GM18951 (cell line): Measurements from ENCODE around the gene MDK.

Experiments used
- POLR2A ChIP-seq: IDR thresholded peaks from 4 replicates; pipeline ENCODE4 v1.6.1; 2011; ENCODE audit warnings: mild to moderate bottlenecking; ENCODE audit not compliant: insufficient read length, insufficient read depth; ENCODE audit errors: extremely low read depth
- in situ Hi-C: fragments of 300-500 bp; cut with MboI; formaldehyde crosslinking; loops from one replicate; pipeline ENCODE4 v1.12.0; 2022; ENCODE audit warnings: low sequenced_read_pairs, mixed read lengths, inconsistent platforms; ENCODE audit not compliant: unreplicated experiment

The MDK gene, protein sequence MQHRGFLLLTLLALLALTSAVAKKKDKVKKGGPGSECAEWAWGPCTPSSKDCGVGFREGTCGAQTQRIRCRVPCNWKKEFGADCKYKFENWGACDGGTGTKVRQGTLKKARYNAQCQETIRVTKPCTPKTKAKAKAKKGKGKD

DNA sequence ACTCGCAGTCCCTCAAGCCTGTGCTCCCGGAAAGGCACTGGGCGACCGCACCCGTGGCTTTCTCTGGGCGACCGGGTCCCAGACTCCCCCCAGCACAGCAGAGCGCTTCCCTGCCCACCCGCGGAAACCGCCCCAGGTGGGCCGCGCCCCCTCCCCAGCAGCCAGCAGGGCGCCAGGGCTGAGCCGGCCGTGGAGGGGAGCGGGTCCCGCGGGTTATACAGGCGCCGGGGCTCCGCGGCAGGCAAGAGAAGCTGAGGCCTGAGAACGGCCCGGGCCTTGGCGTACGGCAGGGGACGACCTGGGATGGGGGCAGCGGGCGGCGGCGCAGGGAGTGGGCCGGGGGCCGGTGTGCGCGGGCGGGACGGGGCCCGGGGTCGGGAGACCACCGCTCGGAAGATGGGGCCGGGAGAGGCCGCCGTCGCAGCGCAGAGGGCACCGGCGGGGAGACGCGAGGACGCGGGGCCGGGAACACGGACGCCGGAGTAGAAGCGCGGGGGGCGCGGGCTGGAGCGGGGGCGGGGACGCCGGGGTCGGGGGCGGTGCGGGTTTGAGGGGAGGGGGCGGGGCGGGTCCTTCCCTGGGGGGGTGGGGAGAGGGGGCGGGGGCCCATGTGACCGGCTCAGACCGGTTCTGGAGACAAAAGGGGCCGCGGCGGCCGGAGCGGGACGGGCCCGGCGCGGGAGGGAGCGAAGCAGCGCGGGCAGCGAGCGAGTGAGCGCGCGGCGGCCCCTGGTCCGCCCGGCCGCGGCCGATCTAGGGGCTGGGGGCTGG is at the start of gene MDK:
Gene MDK (plus strand): TSS at position 622 of the 771 bp plus-strand sequence. CDS start 389 bp downstream, outside the sequence.
- no peak for TF ChIP-seq POLR2A
- in situ Hi-C loops = no loop called here

GRCh38 chr11:46332093-46332567 is 49.3 kb upstream of the MDK start:
- no peak for TF ChIP-seq POLR2A
- in situ Hi-C loops = no loop called here

- no peak for TF ChIP-seq POLR2A
- in situ Hi-C loops = no loop called here
These were observed 48.7 kb upstream of the MDK start for GRCh38 chr11:46332568-46333393.

DNA sequence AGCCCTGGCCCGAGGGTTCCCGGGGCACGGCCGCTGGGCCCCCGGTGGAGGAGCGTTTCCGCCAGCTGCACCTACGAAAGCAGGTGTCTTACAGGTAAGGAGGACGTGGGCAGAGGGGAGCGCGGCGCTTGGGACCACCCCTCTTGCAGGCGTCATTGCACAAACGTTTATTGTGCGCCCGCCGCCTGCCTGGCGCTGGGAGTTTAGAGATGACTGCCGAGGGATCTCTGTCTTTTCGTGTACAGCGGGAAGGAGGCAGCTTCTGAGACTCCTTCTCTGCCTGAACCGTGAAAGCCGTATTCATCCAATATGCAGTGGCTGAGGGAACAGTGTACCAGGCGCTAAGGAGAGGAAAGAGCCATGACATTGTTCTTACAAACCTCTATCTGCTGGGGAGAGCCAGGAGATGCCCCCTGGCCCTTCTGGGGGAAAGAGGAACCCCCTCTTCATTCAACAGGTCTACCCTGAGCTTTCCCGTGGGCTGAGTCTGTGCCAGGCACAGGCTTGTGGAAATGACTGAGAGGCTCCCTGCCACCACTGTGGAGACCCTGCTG is 48.0 kb upstream of the MDK start:
- in situ Hi-C loops = no loop called here
- TF ChIP-seq POLR2A = no peak

- TF ChIP-seq POLR2A = no peak
These were observed 47.3 kb upstream of the MDK start for GRCh38 chr11:46334211-46334610.

GRCh38 chr11:46335271-46335670 is 46.2 kb upstream of the MDK start:
- in situ Hi-C loops = no loop called here
- no peak for TF ChIP-seq POLR2A

More at GRCh38 chr11:46334211-46334610, 47.3 kb upstream of the MDK start:
- in situ Hi-C loops = no loop called here

- in situ Hi-C loops = no loop called here
- no peak for TF ChIP-seq POLR2A
These were observed 45.4 kb upstream of the MDK start for GRCh38 chr11:46335890-46336562.

DNA sequence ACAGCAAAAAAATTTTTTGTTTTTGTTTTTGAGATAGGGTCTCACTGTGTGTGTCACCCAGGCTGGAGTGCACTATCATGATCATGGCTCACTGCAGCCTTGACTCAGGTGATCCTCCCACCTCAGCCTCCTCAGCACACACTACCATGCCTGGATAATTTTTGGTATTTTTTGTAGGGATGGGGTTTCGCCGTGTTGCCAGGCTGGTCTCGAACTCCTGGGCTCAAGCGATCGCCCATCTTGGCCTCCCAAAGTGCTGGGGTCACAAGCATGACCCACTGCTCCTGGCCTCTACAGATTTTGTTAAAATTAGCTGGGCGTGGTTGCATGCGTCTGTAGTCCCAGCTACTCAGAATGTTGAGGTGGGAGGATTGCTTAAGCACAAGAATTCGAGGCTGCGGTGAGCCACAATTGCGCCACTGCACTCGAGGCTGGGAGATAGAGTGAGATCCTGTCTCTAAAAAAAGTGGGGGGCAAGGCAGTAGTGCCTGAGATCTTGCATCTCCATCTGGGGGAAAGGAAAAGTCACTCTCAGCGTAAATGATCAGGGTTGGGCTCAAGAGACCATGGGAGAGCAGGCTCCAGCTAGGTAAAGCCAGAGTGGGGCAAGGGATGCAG is 44.8 kb upstream of the MDK start:
- no peak for TF ChIP-seq POLR2A
- in situ Hi-C loops = no loop called here

- in situ Hi-C loops = no loop called here
- TF ChIP-seq POLR2A = no peak
These were observed 43.7 kb upstream of the MDK start for GRCh38 chr11:46337626-46338345.

GRCh38 chr11:46338636-46338987 is 42.9 kb upstream of the MDK start:
- in situ Hi-C loops = no loop called here
- no peak for TF ChIP-seq POLR2A

GRCh38 chr11:46338988-46339666 is 42.3 kb upstream of the MDK start:
- TF ChIP-seq POLR2A = no peak
- in situ Hi-C loops = no loop called here
